ENCODE measurements around the gene CPEB4. TPM values are rescaled to one million over a fixed set of nuclear protein-coding genes. Genes with fewer than 3 reads are reported as not detected.

The CPEB4 gene
- total and polyA plus RNA-seq, 2 of the 8 experiments (the other 6 are each of a cell fraction or from before 2014, with no cell fraction given) = 8.4 to 13.4 TPM

DNA sequence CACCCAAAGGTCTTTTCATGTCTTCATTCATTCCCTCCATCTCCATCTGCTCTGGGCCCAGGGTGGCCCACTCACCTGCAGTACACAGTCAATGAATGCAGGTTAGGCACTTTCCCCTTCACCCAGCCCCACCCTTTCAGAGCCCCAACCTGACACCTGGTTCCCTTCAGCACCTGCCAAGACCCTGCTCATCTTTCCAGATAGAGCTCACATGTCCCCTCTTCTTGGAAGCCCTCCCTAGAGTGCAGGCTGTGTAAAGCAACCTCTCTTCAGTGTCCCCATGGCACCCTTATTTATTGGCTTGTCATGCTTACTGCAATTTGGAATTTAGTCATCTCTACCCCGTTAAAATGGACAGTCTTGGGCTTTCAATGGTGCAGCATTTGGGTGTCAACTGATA lies 13.0 kb upstream of the CPEB4 start (continued):
- no peak for TF ChIP-seq FOSL1 (IDR thresholded peaks at IDR 0.05; ENCODE audit: insufficient read depth, low read depth, low read length)

All from H1 (cell line).